HG03565 (cell line): Measurements from ENCODE around the gene NDEL1.

Experiments used
- ATAC-seq: cut with Tn5 transposase; IDR thresholded peaks from one replicate; pipeline ENCODE4 v1.9.1; 2021; ENCODE audit warnings: mild to moderate bottlenecking, moderate library complexity; ENCODE audit not compliant: unreplicated experiment

NDEL1 gene

DNA sequence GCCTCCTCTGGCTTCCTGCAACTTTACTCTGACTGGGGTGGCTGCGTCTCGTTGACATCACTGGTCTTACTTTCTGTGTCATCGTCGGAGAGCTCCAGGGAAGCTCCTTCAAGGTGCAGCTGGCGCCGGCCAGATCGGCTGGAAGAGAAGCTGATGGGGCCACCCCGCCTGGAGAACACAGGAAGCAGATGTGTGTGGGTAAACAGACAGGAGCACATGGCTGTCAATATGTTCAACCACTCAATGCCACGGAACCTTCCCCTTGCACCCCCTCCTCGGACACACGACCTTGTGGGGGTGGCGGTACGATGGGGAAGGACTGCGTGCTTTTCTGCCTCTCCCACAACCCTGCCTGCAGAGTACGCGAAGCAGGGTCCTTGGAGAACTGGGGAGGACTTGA lies 40.1 kb downstream of the NDEL1 start:
- ATAC-seq = no peak

- no peak for ATAC-seq
These were observed 41.1 kb downstream of the NDEL1 start for GRCh38 chr17:8476741-8477140.

- ATAC-seq = no peak
These were observed 41.5 kb downstream of the NDEL1 start for GRCh38 chr17:8477171-8477570.

GRCh38 chr17:8477715-8478441 lies 42.2 kb downstream of the NDEL1 start:
- no peak for ATAC-seq

DNA sequence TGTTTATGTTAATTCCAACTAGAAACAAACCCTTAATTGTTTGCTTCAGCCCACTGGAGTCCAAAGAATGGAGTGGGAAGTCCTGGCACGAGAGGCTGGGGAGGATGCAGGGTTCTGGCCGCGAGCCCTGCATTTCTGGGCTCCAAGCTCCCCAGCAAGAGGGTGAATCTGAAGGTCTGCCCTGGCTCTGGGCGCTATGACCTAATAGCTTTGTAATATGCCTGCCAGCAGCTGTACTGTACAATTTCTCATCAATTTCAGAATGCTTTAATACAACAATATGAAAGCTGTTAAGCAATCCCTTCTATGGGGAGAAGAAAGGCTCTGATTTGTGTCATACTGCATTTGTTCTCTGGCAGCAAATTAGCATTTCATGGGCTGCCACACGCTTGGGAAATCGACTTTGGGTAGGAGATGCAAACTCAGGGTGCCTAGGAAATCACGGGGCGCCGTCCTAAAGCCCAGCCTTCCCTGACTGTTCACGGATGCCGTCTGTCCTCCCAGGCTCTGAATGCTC lies 43.8 kb downstream of the NDEL1 start:
- ATAC-seq = no peak

- no peak for ATAC-seq
These were observed 44.6 kb downstream of the NDEL1 start for GRCh38 chr17:8480011-8480976.

- no peak for ATAC-seq
These were observed 45.4 kb downstream of the NDEL1 start for GRCh38 chr17:8481089-8481488.

DNA sequence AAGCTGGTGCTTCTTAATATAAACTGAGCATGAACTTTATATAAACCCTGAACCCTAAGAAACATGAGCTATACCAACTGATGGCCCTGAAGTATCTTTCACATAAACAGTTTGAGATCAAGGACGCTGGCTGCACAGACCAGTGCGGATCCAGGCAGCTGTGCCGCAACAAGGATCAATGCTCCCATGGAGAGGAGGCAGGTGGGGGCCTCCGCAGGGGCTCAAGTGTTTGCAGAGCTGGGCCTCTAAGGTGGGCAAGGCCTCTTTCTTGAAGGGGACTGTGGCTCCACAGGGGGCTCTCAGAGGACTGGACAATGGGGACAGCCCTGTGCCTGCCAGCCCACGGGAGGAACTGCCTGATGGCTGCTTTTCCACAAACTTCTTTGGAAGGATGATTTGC lies 46.0 kb downstream of the NDEL1 start:
- ATAC-seq = no peak

- ATAC-seq = no peak
These were observed 46.9 kb downstream of the NDEL1 start for GRCh38 chr17:8482546-8482945.

DNA sequence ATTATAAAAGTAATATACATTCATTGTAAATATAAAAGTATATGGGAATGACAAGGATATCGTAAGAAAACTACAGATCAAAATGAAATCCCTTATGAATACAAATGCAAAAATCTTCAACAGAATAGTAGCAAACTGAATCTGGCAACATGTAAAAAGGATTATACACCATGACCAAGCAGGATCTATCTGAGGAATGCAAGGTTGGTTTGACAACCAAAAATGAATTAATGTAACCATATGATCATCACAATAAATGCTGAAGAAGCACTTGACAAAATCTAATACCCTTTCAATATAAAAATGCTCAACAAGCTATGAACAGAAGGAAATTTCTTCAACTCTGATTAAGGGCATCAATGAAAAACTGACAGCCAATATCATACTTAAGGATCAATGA lies 48.8 kb downstream of the NDEL1 start:
- no peak for ATAC-seq

GRCh38 chr17:8485491-8485890 lies 49.8 kb downstream of the NDEL1 start:
- ATAC-seq = no peak

GRCh38 chr17:8487130-8487645 lies 51.5 kb downstream of the NDEL1 start:
- no peak for ATAC-seq

DNA sequence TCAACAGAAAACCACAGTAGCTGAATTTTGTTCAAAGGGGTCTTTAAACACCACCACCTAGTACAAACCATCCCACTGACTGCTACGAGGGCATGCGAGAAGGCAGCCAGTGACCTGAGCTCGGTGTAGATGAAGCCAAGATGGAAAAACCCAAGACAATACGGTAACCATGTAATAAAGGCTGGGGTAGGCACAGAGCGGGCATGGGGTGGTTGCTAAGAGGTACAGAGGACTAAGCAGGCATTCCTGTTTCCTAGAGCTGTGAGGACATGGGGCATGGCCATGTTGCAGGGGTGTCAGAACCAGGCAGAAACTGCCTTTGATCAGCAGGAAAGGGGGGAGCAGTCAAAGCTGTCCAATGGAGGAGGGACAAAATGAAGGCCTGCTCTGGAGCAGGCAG lies 52.1 kb downstream of the NDEL1 start:
- no peak for ATAC-seq

GRCh38 chr17:8488491-8488890 lies 52.8 kb downstream of the NDEL1 start:
- ATAC-seq = no peak

GRCh38 chr17:8488901-8489300 lies 53.2 kb downstream of the NDEL1 start:
- ATAC-seq = no peak

- ATAC-seq = no peak
These were observed 54.2 kb downstream of the NDEL1 start for GRCh38 chr17:8489841-8490240.

DNA sequence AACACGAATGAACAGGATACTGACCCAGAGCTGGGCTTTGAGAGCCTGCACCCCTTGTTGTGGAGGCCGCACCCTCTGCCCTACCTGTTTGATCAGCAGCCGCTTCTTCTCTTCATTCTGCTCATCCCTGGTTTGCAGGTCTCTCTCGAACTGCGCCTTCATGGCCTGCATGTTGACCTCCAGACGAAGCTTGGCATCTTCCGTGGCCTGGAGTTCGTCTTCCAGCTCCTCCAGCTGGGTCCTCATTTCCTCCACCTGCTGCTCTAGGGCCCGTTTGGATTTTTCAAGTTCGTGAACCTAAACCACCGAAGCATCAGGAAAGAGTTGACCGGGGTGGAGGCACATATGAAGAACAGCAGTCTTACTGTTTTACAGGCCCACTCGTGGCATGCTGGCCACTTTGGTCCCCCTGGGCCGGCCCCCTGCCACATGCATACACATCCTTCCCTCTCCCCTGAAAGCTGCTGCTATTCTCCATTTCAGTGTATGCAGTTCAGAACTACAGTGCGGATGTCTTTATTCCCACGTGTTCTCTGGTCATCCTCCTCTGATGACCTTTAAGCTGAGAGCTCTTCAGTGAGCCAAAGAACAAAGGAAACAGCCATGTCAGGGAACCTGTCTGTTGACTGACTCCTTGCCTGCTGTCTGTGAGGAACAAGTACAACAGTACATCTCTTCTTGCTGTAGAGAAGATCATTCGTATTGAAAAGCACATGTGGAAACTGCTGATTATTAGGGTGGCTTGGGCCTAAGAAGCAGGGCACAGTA lies 54.8 kb downstream of the NDEL1 start:
- no peak for ATAC-seq

- ATAC-seq = no peak
These were observed 56.4 kb downstream of the NDEL1 start for GRCh38 chr17:8492121-8492520.

DNA sequence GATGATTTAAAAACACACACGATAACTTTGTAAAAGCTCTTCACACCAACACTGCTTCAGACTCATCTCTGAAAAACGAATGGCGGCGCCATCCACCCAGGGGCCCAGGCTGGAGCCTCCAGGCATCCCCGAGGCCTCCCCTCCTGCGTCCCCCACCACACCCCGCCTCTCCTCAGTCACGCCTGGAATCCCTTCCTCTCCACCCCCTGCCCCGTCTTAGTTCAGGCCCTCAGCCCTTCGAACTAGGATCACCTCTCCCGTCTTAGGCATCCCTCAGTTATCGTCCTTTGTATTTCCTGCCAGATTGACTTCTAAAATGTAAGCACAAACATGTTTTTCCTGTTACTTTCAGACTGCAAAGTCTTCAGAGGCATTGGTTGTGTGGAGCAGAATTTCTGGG lies 58.3 kb downstream of the NDEL1 start:
- no peak for ATAC-seq

DNA sequence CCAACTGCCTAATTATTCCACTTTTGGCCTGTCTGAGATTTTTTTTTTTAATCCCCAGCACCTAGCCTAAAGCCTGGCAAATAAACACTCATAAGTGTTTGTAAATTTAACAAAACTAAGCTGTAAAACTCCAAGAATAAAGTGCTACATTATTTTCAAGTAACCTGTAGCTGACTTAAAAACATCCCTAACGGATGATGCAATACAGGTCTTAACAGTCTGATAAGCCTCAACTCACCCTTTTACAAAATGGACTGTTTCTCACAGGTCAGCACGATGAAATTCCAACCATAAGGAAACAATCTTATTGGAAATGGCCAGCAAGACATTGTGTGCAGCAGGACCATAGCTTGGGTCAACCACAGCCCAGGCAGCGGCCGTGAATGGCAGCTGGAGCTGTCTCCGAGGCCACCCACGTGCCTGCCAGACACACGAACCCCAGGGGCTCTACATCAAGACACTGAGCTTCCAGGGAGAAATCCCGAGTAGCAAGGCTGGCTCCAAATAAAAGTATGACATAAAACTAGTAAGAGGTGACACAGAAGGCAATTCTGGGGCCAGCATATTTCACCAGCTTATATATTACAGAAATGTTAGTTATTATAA lies 58.9 kb downstream of the NDEL1 start:
- no peak for ATAC-seq
